A673 (cell line): ENCODE results near the gene RPS2. TPM values are rescaled to one million over a fixed set of nuclear protein-coding genes. Genes with fewer than 3 reads are reported as not detected.
A peak's percentile ranks its signal among the peaks of the same experiment; 100 is the strongest.

Experiments
- BruUV-seq: library from RNA; stranded (reverse); fragments of 400-500 nt; replicated peaks from 2 replicates; lab custom pipeline; 2021; lab: Mats Ljungman, UMichigan
- CTCF ChIA-PET: fragments of 300-600 bp; sonication (Branson Sonifier 250); formaldehyde crosslinking; loops from one replicate; lab custom pipeline; 2022; ENCODE audit warnings: antibody characterized with exemption; lab: Charles Lee
- POLR2A ChIA-PET: fragments of 300-600 bp; sonication (Branson Sonifier 250); formaldehyde crosslinking; loops from one replicate; lab custom pipeline; 2022; ENCODE audit warnings: antibody characterized with exemption; ENCODE audit not compliant: low non-redundant PET; lab: Charles Lee
- DNase-seq: peaks from one replicate; pipeline ENCODE4 v3.0.0-alpha.2; 2015; ENCODE audit warnings: low spot score
- H3K27ac ChIP-seq: fragments of 200-600 bp; sonication (generic); 2 replicates; pipeline ENCODE4 v1.5.1; 2016; ENCODE audit warnings: mixed run types, low read depth, mild to moderate bottlenecking, mixed read lengths, antibody characterized with exemption, low read length; ENCODE audit not compliant: poor library complexity, severe bottlenecking
- H3K27me3 ChIP-seq: fragments of 200-600 bp; sonication (generic); replicated peaks from 2 replicates; pipeline ENCODE4 v1.6.1; 2017; ENCODE audit warnings: mixed run types, low read depth, mild to moderate bottlenecking, mixed read lengths, antibody characterized with exemption, low read length; ENCODE audit not compliant: insufficient read depth, poor library complexity
- H3K36me3 ChIP-seq: fragments of 200-600 bp; sonication (generic); 2 replicates; pipeline ENCODE4 v1.6.1; 2016; ENCODE audit warnings: mixed run types, mild to moderate bottlenecking, mixed read lengths, antibody characterized with exemption, low read length; ENCODE audit not compliant: insufficient read depth, poor library complexity, severe bottlenecking
- H3K4me1 ChIP-seq: fragments of 200-600 bp; sonication (generic); 2 replicates; pipeline ENCODE4 v1.6.1; 2017; ENCODE audit warnings: mixed run types, mild to moderate bottlenecking, mixed read lengths, antibody characterized with exemption, low read length; ENCODE audit not compliant: insufficient read depth, poor library complexity, severe bottlenecking
- H3K4me3 ChIP-seq: fragments of 200-600 bp; sonication (generic); 2 replicates; pipeline ENCODE4 v1.5.1; 2016; ENCODE audit warnings: low read depth, mixed run types, mild to moderate bottlenecking, mixed read lengths, low read length; ENCODE audit not compliant: poor library complexity, severe bottlenecking
- H3K9me3 ChIP-seq: fragments of 200-600 bp; sonication (generic); 2 replicates; pipeline ENCODE4 v1.6.1; 2016; ENCODE audit warnings: mixed run types, low read depth, mild to moderate bottlenecking, mixed read lengths, antibody characterized with exemption, low read length; ENCODE audit not compliant: poor library complexity, severe bottlenecking
- CTCF ChIP-seq: fragments of 300-800, 200-600 bp; sonication (generic); conservative IDR thresholded peaks from 2 replicates; pipeline ENCODE4 v1.5.1; 2017; ENCODE audit warnings: low read depth, mild to moderate bottlenecking, antibody characterized with exemption, low read length, moderate library complexity, mixed read lengths
- EZH2 ChIP-seq: fragments of 200-600 bp; sonication (generic); IDR thresholded peaks from 2 replicates; pipeline ENCODE4 v1.6.1; 2017; ENCODE audit warnings: borderline replicate concordance, low read depth, mild to moderate bottlenecking, mixed read lengths, antibody characterized with exemption, low read length; ENCODE audit not compliant: poor library complexity, severe bottlenecking
- intact Hi-C: fragments of 100-400 bp; cut with micrococcal nuclease; formaldehyde crosslinking; loops from one replicate; pipeline ENCODE4 v1.10.0; 2022; ENCODE audit not compliant: unreplicated experiment
- total RNA-seq: library from RNA; stranded (reverse); gene quantifications from 2 replicates; pipeline ENCODE4 v1.2.3, GENCODE V29; 2021

The RPS2 gene
- total RNA-seq, 1 experiment from 2014 or later, result 3,326 TPM

- CTCF ChIA-PET, result no interaction called here
- no peaks in the 10 kb centered on the region for H3K27me3 ChIP-seq
- BruUV-seq, result no TSS peak
Observed at GRCh38 chr16:1978476-1979120, 14.0 kb upstream of the RPS2 start.

GRCh38 chr16:1977875-1978268, 13.2 kb upstream of the RPS2 start:
- CTCF ChIA-PET, result no interaction called here
- POLR2A ChIA-PET, result no interaction called here
- no peak overlapping the region for H3K4me3 ChIP-seq
- H3K4me1 ChIP-seq, result peaks cover 15% of the 10 kb centered on the region
- TSS peak; percentile 13 for BruUV-seq
- intact Hi-C loops, result no loop called here
- H3K9me3 ChIP-seq, result no peaks in the 10 kb centered on the region
- no peak for DNase-seq
- TF ChIP-seq CTCF (no peak), EZH2 (no peak)
- H3K27ac ChIP-seq, result no peak overlapping the region
- H3K36me3 ChIP-seq, result peaks cover 28% of the 10 kb centered on the region
- H3K27me3 ChIP-seq, result no peaks in the 10 kb centered on the region

More at GRCh38 chr16:1978476-1979120, 14.0 kb upstream of the RPS2 start:
- Histone ChIP-seq H3K27ac (no peak overlapping the region), H3K9me3 (no peaks in the 10 kb centered on the region), H3K4me1 (peaks cover 15% of the 10 kb centered on the region), H3K36me3 (peaks cover 28% of the 10 kb centered on the region), H3K4me3 (no peak overlapping the region)
- POLR2A ChIA-PET, result interaction anchor here (0.6 kb wide), 1 partner anchor 14 kb away, joined by 3 read pairs; the partner anchor contains the start of gene RPS2
- no peak for TF ChIP-seq CTCF
- TF ChIP-seq EZH2, result no peak
- DNase-seq, result no peak
- intact Hi-C loops, result no loop called here

DNA sequence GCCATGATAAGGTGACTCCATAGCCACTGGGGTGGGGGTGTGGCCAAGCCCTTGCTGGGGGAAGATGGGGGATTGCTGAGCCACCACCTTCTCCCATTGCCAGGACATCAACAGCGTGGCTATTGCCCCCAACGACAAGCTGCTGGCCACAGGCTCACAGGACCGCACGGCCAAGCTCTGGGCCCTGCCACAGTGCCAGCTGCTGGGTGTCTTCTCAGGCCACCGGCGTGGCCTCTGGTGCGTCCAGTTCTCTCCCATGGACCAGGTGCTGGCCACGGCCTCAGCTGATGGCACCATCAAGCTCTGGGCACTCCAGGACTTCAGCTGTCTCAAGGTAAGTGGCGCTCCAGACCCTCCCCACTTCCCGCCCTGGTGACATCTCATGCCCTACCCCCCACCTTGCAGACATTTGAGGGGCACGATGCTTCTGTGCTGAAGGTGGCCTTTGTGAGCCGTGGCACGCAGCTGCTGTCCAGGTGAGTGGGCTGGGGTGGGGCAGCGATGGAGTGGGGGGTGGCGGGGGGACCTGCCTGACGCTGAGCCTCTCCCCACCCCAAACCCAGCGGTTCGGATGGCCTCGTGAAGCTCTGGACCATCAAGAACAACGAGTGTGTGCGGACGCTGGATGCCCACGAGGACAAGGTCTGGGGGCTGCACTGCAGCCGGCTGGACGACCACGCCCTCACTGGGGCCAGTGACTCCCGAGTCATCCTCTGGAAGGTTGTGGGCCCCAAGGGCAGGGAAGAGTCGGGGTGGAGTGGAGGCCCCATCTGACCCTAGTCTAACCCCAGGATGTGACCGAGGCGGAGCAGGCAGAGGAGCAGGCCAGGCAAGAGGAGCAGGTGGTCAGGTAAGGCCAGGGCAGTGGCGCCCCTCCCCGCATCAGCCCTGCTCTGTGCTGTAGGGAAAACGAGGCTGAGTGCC, 12.6 kb upstream of the RPS2 start:
- TF ChIP-seq EZH2 (no peak), CTCF (no peak)
- BruUV-seq, result no TSS peak
- Histone ChIP-seq H3K4me1 (peaks cover 14% of the 10 kb centered on the region), H3K4me3 (no peak overlapping the region), H3K9me3 (no peaks in the 10 kb centered on the region), H3K27me3 (no peaks in the 10 kb centered on the region), H3K27ac (no peak overlapping the region), H3K36me3 (peaks cover 28% of the 10 kb centered on the region)
- no peak for DNase-seq
- POLR2A ChIA-PET, result no interaction called here
- CTCF ChIA-PET, result no interaction called here
- intact Hi-C loops, result no loop called here
